ENCODE measurements around the gene TSPAN16. TPM values are rescaled to one million over a fixed set of nuclear protein-coding genes. Genes with fewer than 3 reads are reported as not detected.
A peak's percentile ranks its signal among the peaks of the same experiment; 100 is the strongest.

Gene TSPAN16
- total RNA-seq, 1 donor from 2014 or later = not detected

GRCh38 chr19:11355160-11356073 is 59.5 kb downstream of the TSPAN16 start, which contains the start of gene PLPPR2:
Gene PLPPR2 (plus strand): TSS chr19:11355432. CDS start chr19:11357674, 2,242 bp downstream.
- Histone ChIP-seq H2AFZ (ENCODE audit: low read depth, low read length) (peak within 1 kb of the TSS; percentile 63), H3K4me1 (ENCODE audit: insufficient read depth, low read length) (peaks cover 8% of the 10 kb centered on the region), H3K79me2 (ENCODE audit: insufficient read depth, low read length) (peaks cover 6% of the 10 kb centered on the region), H3K27me3 (ENCODE audit: insufficient read depth, low read length) (no peaks in the 10 kb centered on the region), H3K27ac (ENCODE audit: low read depth, low read length) (no peak within 1 kb of the TSS), H3K4me3 (ENCODE audit: insufficient read depth, low read depth, low read length) (peak within 1 kb of the TSS; percentile 68), H3K9ac (ENCODE audit: low read length) (peak within 1 kb of the TSS; percentile 71), H4K20me1 (ENCODE audit: insufficient read depth, low read length) (peaks cover 32% of the 10 kb centered on the region), H3K36me3 (ENCODE audit: insufficient read depth, low read length) (no peaks in the 10 kb centered on the region), H3K4me2 (ENCODE audit: low read length) (peak within 1 kb of the TSS; percentile 96), H3K9me3 (ENCODE audit: insufficient read depth, low read depth, low read length) (no peaks in the 10 kb centered on the region)
- Mint-ChIP-seq H3K9me3 (ENCODE audit: unreplicated experiment) (peaks cover 2% of the 10 kb centered on the region), H3K4me3 (ENCODE audit: unreplicated experiment) (peak within 1 kb of the TSS; percentile 91), H3K27ac (ENCODE audit: unreplicated experiment) (peak within 1 kb of the TSS; percentile 9), H3K27me3 (ENCODE audit: low read depth, unreplicated experiment) (peaks cover 12% of the 10 kb centered on the region), H3K4me1 (ENCODE audit: low read depth, unreplicated experiment) (peaks cover 4% of the 10 kb centered on the region), H3K36me3 (ENCODE audit: low read depth, unreplicated experiment) (peaks cover 13% of the 10 kb centered on the region)
- DNase-seq (ENCODE audit: low read depth) = peak; percentile 57
- FAIRE-seq = no peak
- TF ChIP-seq CTCF (IDR thresholded peaks at IDR 0.05; ENCODE audit: insufficient read depth, low read depth, low read length) (no peak), EZH2 (IDR thresholded peaks at IDR 0.05; ENCODE audit: insufficient read depth, low read length) (no peak)

GRCh38 chr19:11356074-11356397 is 60.1 kb downstream of the TSPAN16 start:
- Mint-ChIP-seq H3K4me1 (ENCODE audit: low read depth, unreplicated experiment) (peaks cover 4% of the 10 kb centered on the region), H3K36me3 (ENCODE audit: low read depth, unreplicated experiment) (peaks cover 15% of the 10 kb centered on the region), H3K27me3 (ENCODE audit: low read depth, unreplicated experiment) (peaks cover 10% of the 10 kb centered on the region), H3K9me3 (ENCODE audit: unreplicated experiment) (peaks cover 2% of the 10 kb centered on the region), H3K4me3 (ENCODE audit: unreplicated experiment) (peak overlapping the region; percentile 91), H3K27ac (ENCODE audit: unreplicated experiment) (peak overlapping the region; percentile 9)
- Histone ChIP-seq H3K4me3 (ENCODE audit: insufficient read depth, low read depth, low read length) (peak overlapping the region; percentile 68), H3K9me3 (ENCODE audit: insufficient read depth, low read depth, low read length) (no peaks in the 10 kb centered on the region), H3K36me3 (ENCODE audit: insufficient read depth, low read length) (no peaks in the 10 kb centered on the region), H3K27ac (ENCODE audit: low read depth, low read length) (no peak overlapping the region), H4K20me1 (ENCODE audit: insufficient read depth, low read length) (peaks cover 35% of the 10 kb centered on the region), H3K9ac (ENCODE audit: low read length) (peak overlapping the region; percentile 71), H3K79me2 (ENCODE audit: insufficient read depth, low read length) (peaks cover 6% of the 10 kb centered on the region), H2AFZ (ENCODE audit: low read depth, low read length) (no peak overlapping the region), H3K4me1 (ENCODE audit: insufficient read depth, low read length) (peaks cover 8% of the 10 kb centered on the region), H3K27me3 (ENCODE audit: insufficient read depth, low read length) (no peaks in the 10 kb centered on the region), H3K4me2 (ENCODE audit: low read length) (peak overlapping the region; percentile 96)
- no peak for DNase-seq (ENCODE audit: low read depth)
- no peak for FAIRE-seq
- no peak for TF ChIP-seq EZH2 (IDR thresholded peaks at IDR 0.05; ENCODE audit: insufficient read depth, low read length)
- TF ChIP-seq CTCF (IDR thresholded peaks at IDR 0.05; ENCODE audit: insufficient read depth, low read depth, low read length) = no peak
